ENCODE results near the gene ST6GAL2.

GRCh38 chr2:106831816-106832569 lies 54.0 kb downstream of the ST6GAL2 start:
- TF ChIP-seq FOSL1 (IDR thresholded peaks at IDR 0.05; ENCODE audit: insufficient read depth, low read depth, low read length) (no peak), CTCF (IDR thresholded peaks at IDR 0.05; ENCODE audit: control extremely low read depth in 1 of 3, insufficient read depth in 1 of 3, low read depth in 1 of 3, low read length in 3 of 3) (no peak), CBX8 (IDR thresholded peaks at IDR 0.05; ENCODE audit: borderline replicate concordance, low read depth, low read length) (no peak), POLR2A (IDR thresholded peaks at IDR 0.05; ENCODE audit: control extremely low read depth in 1 of 2, low read depth in 2 of 2, low read length in 2 of 2) (no peak), NANOG (IDR thresholded peaks at IDR 0.05; ENCODE audit: insufficient read depth, low read depth, low read length, poor library complexity, severe bottlenecking) (no peak), JUN (IDR thresholded peaks at IDR 0.05; ENCODE audit: low read depth, low read length) (no peak)

Measured in H1 (cell line).